ENCODE data around the gene RBM12. TPM values are rescaled to one million over a fixed set of nuclear protein-coding genes. Genes with fewer than 3 reads are reported as not detected.
A peak's percentile ranks its signal among the peaks of the same experiment; 100 is the strongest.
"Not testable (repeated sequence)": the region's sequence is repeated elsewhere in the genome, so short reads cannot be mapped to it uniquely, and the experiment has no call there.

The RBM12 gene, protein sequence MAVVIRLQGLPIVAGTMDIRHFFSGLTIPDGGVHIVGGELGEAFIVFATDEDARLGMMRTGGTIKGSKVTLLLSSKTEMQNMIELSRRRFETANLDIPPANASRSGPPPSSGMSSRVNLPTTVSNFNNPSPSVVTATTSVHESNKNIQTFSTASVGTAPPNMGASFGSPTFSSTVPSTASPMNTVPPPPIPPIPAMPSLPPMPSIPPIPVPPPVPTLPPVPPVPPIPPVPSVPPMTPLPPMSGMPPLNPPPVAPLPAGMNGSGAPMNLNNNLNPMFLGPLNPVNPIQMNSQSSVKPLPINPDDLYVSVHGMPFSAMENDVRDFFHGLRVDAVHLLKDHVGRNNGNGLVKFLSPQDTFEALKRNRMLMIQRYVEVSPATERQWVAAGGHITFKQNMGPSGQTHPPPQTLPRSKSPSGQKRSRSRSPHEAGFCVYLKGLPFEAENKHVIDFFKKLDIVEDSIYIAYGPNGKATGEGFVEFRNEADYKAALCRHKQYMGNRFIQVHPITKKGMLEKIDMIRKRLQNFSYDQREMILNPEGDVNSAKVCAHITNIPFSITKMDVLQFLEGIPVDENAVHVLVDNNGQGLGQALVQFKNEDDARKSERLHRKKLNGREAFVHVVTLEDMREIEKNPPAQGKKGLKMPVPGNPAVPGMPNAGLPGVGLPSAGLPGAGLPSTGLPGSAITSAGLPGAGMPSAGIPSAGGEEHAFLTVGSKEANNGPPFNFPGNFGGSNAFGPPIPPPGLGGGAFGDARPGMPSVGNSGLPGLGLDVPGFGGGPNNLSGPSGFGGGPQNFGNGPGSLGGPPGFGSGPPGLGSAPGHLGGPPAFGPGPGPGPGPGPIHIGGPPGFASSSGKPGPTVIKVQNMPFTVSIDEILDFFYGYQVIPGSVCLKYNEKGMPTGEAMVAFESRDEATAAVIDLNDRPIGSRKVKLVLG
- 34.0 TPM for polyA plus RNA-seq (2012; ENCODE audit: low read depth, missing spikeins)

GRCh38 chr20:35664466-35665206 is at the start of gene RBM12, which contains the start of gene CPNE1:
TSS of gene RBM12 (minus strand) at chr20:35664900. CDS start at chr20:35655322, 9,578 bp downstream.
TSS of gene CPNE1 (minus strand) at chr20:35664900. CDS start at chr20:35632923, 31,977 bp downstream.
- FAIRE-seq (peak; percentile 98), DNase-seq (ENCODE audit: insufficient read length, low spot score) (peak; percentile 95)
- no peak for TF ChIP-seq SPI1 (IDR thresholded peaks at IDR 0.05; ENCODE audit: low read depth, low read length)
- TF ChIP-seq POU2F2 (IDR thresholded peaks at IDR 0.05; ENCODE audit: low read depth, low read length): peak; percentile 61
- TF ChIP-seq PAX5 (IDR thresholded peaks at IDR 0.05; ENCODE audit: insufficient read depth, low read length, severe bottlenecking): peak; percentile 22
- TF ChIP-seq POLR2A (IDR thresholded peaks at IDR 0.05; ENCODE audit: low read depth, low read length): peak; percentile 96
- TF ChIP-seq POLR2AphosphoS5 (IDR thresholded peaks at IDR 0.05; ENCODE audit: low read depth, low read length): peak; percentile 97
- TF ChIP-seq TAF1 (IDR thresholded peaks at IDR 0.05; ENCODE audit: low read depth, low read length): peak; percentile 92

- DNase-seq (ENCODE audit: insufficient read length, low spot score) (no peak), FAIRE-seq (no peak)
- TF ChIP-seq POLR2AphosphoS5 (IDR thresholded peaks at IDR 0.05; ENCODE audit: low read depth, low read length): peak; percentile 39; the same call in 1 of the 2 replicates
- TF ChIP-seq POLR2A (IDR thresholded peaks at IDR 0.05; ENCODE audit: low read depth, low read length): no peak
Measured at GRCh38 chr20:35714127-35714526, 49.4 kb upstream of the RBM12 start.

DNA sequence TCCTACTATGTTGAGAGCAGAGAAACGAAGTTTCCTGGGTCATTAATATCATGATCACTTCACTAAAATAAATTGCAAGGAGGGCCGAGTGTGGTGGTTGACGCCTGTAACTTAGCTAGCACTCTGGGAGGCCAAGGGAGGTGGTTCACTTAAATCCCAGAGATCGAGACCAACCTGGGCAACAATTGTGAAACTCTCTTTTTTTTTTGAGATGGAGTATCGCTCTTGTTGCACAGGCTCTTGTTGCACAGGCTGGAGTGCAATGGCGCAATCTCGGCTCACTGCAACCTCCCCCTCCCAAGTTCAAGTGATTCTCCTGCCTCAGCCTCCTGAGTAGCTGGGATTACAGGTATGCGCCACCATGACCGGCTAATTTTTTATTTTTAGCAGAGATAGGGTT is 48.4 kb upstream of the RBM12 start:
- peak; percentile 61; the same call in 1 of the 2 replicates for TF ChIP-seq POLR2AphosphoS5 (IDR thresholded peaks at IDR 0.05; ENCODE audit: low read depth, low read length)
- not testable (repeated sequence) for FAIRE-seq; DNase-seq (ENCODE audit: insufficient read length, low spot score)

GRCh38 chr20:35711588-35712209 is 47.0 kb upstream of the RBM12 start:
- no peak for FAIRE-seq
- TF ChIP-seq POLR2AphosphoS5 (IDR thresholded peaks at IDR 0.05; ENCODE audit: low read depth, low read length) (no peak), SPI1 (IDR thresholded peaks at IDR 0.05; ENCODE audit: low read depth, low read length) (peak; percentile 70)
- DNase-seq (ENCODE audit: insufficient read length, low spot score): no peak

GRCh38 chr20:35710884-35711587 is 46.3 kb upstream of the RBM12 start:
- TF ChIP-seq SPI1 (IDR thresholded peaks at IDR 0.05; ENCODE audit: low read depth, low read length) (no peak), POLR2AphosphoS5 (IDR thresholded peaks at IDR 0.05; ENCODE audit: low read depth, low read length) (no peak), TAF1 (IDR thresholded peaks at IDR 0.05; ENCODE audit: low read depth, low read length) (no peak), POLR2A (IDR thresholded peaks at IDR 0.05; ENCODE audit: low read depth, low read length) (no peak), PAX5 (IDR thresholded peaks at IDR 0.05; ENCODE audit: insufficient read depth, low read length, severe bottlenecking) (no peak), POU2F2 (IDR thresholded peaks at IDR 0.05; ENCODE audit: low read depth, low read length) (no peak)
- FAIRE-seq: peak; percentile 9

DNA sequence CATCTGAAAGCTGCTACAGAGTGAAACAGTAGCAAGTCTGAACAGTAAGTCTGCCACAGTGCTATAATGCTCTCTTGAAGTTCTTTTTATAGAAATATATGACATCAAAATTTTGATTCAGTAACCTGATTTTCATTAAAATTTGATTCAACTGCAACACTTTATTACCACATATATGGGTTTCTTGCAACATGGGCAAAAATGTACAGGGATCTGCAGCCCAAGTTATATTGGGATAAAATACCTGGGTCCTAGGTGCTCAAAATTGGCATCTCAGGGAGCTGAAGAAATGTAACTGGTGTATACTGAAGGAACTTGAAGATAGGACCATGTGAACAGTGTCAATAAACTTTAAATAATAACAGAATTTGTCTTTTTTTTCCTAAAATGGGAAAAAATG is 45.3 kb upstream of the RBM12 start:
- no peak for DNase-seq (ENCODE audit: insufficient read length, low spot score)
- no peak for FAIRE-seq
- TF ChIP-seq SPI1 (IDR thresholded peaks at IDR 0.05; ENCODE audit: low read depth, low read length) (no peak), POLR2A (IDR thresholded peaks at IDR 0.05; ENCODE audit: low read depth, low read length) (no peak; the same call in 1 of the 2 replicates), TAF1 (IDR thresholded peaks at IDR 0.05; ENCODE audit: low read depth, low read length) (no peak)

More at GRCh38 chr20:35710884-35711587, 46.3 kb upstream of the RBM12 start:
- DNase-seq (ENCODE audit: insufficient read length, low spot score): no peak

DNA sequence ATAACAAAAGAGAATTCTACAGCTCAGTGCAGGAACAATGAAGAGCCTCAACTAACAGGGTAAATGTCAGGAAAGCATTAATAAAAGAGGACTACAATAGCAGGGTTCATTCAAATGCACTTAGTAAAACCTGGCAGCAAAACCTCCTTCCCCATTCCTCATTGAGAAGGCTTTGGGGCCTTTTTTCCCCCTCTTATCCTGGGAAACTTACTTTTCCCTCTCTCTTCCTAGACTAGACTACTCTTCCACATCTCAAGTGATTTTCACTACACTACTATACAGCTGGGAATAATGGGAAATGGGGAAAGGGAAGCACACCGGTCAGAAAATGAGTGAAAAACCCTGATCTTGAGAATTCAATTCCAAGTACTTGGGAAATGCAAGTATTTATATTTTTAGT is 44.6 kb upstream of the RBM12 start:
- TF ChIP-seq PAX5 (IDR thresholded peaks at IDR 0.05; ENCODE audit: insufficient read depth, low read length, severe bottlenecking) (no peak), POLR2AphosphoS5 (IDR thresholded peaks at IDR 0.05; ENCODE audit: low read depth, low read length) (peak; percentile 72)
- FAIRE-seq (no peak), DNase-seq (ENCODE audit: insufficient read length, low spot score) (no peak)

GRCh38 chr20:35708502-35708901 is 43.8 kb upstream of the RBM12 start:
- FAIRE-seq (no peak), DNase-seq (ENCODE audit: insufficient read length, low spot score) (no peak)
- TF ChIP-seq POLR2AphosphoS5 (IDR thresholded peaks at IDR 0.05; ENCODE audit: low read depth, low read length) (no peak), TAF1 (IDR thresholded peaks at IDR 0.05; ENCODE audit: low read depth, low read length) (no peak), PAX5 (IDR thresholded peaks at IDR 0.05; ENCODE audit: insufficient read depth, low read length, severe bottlenecking) (no peak), SPI1 (IDR thresholded peaks at IDR 0.05; ENCODE audit: low read depth, low read length) (no peak), POU2F2 (IDR thresholded peaks at IDR 0.05; ENCODE audit: low read depth, low read length) (no peak), POLR2A (IDR thresholded peaks at IDR 0.05; ENCODE audit: low read depth, low read length) (no peak)

Measured in GM12891 (cell line).